GM12864 (cell line): ENCODE measurements around the gene UROD.
"Not testable (repeated sequence)": the region's sequence is repeated elsewhere in the genome, so short reads cannot be mapped to it uniquely, and the experiment has no call there.

ENCODE experiments used
- DNase-seq: peaks from one replicate; pipeline ENCODE4 v3.0.0-alpha.2; 2011; ENCODE audit warnings: low read depth
- H3K4me3 ChIP-seq: 2 replicates; pipeline ENCODE4 v1.5.1; 2011; ENCODE audit warnings: mild to moderate bottlenecking, low read depth, low read length, control low read depth
- TF ChIP-seq, protein P1 (sequence below): IDR thresholded peaks from 2 replicates; pipeline ENCODE4 v1.5.1; 2011; ENCODE audit warnings: low read depth, mild to moderate bottlenecking, moderate library complexity, low read length, control low read depth, inconsistent platforms; ENCODE audit errors: missing control alignments

UROD gene

DNA sequence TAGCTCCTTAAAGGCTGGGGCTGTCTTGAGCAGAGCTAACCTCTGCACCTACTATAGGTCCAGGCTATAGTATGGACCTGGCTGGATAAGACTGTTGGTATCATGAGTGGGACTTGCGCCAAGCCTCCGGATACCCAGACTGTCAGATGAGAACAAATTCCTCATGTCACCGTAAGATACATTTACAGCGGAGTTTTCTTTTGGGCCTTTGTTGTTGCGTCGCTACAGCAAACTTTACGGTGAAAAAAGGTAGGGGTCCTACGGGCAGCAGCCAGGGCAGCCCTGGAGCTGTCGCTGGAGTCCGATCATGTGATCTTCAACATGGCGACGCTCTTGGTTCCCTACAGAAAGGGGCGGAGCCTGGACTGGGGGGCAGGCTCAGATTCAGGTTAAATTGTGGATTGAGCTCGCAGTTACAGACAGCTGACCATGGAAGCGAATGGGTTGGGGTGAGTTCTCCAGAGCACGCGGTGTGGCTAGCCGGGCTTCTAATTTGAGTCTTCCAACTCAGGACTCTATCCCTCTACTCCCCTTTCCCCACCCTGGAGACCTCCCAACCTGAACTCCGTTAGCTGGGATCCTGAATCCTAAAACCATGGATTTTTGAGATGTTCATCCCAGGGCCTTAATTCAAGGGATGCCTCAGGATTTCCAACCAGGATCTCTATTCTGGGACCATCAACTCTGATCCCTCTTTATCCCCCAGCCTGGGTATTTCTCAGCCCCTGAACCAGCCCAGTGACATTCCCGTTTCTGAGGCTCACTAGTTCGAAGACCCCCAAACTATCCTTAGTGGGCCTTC is at the start of gene UROD:
Gene UROD, plus strand, starts transcription at position 418 of the 802 bp plus-strand sequence. Its CDS starts 12 bp downstream, at position 430.
- H3K4me3 ChIP-seq: peak within 1 kb of the TSS; percentile 93
- peak; percentile 93 for DNase-seq
- TF ChIP-seq, protein P1, sequence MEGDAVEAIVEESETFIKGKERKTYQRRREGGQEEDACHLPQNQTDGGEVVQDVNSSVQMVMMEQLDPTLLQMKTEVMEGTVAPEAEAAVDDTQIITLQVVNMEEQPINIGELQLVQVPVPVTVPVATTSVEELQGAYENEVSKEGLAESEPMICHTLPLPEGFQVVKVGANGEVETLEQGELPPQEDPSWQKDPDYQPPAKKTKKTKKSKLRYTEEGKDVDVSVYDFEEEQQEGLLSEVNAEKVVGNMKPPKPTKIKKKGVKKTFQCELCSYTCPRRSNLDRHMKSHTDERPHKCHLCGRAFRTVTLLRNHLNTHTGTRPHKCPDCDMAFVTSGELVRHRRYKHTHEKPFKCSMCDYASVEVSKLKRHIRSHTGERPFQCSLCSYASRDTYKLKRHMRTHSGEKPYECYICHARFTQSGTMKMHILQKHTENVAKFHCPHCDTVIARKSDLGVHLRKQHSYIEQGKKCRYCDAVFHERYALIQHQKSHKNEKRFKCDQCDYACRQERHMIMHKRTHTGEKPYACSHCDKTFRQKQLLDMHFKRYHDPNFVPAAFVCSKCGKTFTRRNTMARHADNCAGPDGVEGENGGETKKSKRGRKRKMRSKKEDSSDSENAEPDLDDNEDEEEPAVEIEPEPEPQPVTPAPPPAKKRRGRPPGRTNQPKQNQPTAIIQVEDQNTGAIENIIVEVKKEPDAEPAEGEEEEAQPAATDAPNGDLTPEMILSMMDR: no peak

DNA sequence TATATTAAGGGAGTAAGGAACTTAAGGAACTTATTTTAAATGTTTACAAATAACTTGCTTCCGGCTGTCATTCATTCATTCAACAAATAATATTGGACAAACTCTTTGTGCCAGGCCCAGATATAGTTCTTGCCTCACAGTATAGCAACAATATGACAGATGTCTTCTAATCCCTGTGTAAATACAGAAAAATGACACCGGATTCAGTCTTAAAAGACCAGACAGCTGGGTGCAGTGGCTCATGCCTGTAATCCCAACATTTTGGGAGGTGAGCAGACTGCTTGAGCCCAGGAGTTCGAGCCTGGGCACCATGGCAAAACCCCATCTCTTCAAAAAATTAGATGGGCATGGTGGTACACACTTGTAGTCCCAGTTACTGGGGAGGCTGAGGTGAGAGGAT is 49.3 kb upstream of the UROD start:
- H3K4me3 ChIP-seq: no peak overlapping the region
- TF ChIP-seq, protein P1: no peak
- DNase-seq: no peak

DNA sequence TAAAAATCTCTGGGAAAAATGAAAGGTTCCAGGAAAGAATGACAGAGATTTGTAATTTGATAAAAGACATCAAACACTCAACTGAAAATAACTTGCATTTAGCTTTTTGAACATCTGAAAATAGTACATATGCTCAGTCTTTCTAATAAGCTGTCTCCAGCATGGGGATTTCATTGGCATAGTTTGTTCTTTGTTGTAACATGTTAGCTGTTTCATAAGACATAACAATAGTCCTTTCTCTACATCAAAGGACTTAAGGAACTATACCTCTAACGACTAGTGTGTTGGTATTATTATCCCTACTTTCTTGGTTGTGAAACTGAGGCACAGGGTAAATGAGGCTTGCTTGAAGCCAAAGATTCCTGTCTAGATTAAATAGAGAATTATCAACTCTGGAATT is 47.7 kb upstream of the UROD start:
- no peak for DNase-seq
- H3K4me3 ChIP-seq: no peak overlapping the region
- TF ChIP-seq, protein P1: no peak

DNA sequence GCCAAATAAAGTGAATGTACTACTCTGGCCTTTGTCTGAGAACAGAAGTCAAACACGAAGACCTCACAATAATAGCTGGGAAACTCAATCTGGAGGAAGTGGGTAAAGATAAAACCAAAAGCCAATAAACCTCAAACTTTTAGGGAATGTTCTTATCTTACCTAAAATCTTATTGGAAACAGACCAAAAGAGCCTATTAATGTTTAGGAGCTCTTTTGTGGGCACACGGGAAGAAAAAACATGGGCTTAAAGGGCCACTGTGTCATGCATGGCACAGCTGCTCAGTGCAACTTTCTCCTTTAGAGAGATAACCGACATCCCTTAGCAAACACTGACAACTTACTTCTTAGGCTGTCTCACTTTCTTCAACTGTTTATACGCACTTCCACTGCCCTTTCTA is 41.7 kb upstream of the UROD start:
- TF ChIP-seq, protein P1: no peak
- DNase-seq: no peak

DNA sequence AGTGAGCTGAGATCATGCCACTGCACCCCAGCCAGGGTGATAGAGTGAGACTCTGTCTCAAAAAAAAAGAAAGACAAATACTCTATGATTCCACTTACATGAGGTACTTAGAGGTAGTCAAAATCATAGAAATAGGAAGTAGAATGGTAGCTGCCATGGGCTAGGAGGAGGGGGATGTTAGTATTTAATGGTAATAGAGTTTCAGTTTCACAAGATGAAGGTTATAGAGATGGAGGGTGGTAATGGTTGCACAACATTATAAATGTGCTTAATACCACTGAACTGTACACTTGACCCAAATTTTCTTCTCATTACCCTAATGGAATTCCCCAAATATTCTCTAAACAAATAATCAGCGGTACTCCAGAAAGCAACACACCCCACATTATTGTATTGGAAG is 38.4 kb upstream of the UROD start:
- no peak overlapping the region for H3K4me3 ChIP-seq
- TF ChIP-seq, protein P1: no peak
- no peak for DNase-seq

More for the DNA sequence above, 41.7 kb upstream of the UROD start:
- no peak overlapping the region for H3K4me3 ChIP-seq

DNA sequence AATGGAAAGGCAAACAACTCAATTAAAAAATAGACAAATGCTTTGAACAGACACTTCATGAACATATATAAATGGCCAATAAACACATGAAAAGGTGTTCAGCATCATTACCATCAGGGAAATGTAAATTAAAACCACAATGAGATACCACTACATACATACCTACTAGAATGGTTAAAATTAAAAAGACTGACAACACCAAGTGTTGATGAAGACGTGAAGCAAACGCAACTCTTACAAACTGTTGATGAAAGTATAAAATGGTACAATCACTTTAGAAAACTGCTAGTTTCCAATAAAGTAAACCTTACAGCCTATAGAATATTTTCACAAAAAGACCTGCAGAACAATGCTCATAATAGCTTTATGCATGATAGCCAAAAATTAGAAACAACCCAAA is 35.8 kb upstream of the UROD start:
- TF ChIP-seq, protein P1: no peak
- no peak overlapping the region for H3K4me3 ChIP-seq
- DNase-seq: no peak

DNA sequence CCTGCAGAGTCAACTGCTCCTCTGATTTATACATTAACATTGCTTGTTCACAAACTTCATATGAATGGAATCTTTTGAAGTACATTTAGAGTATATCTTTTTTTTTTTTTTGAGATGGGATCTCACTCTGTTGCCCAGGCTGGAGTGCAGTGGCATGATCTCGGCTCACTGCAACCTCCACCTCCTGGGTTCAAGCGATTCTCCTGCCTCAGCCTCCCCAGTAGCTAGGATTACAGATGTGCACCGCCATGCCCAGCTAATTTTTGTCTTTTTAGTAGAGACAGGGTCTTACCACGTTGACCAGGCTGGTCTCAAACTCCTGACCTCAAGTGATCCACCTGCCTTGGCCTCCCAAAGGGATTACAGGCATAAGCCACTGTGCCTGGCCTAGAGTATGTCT is 34.7 kb upstream of the UROD start:
- DNase-seq: not testable (repeated sequence)

More for the DNA sequence above, 34.7 kb upstream of the UROD start:
- not testable (repeated sequence) for H3K4me3 ChIP-seq
